Tibial nerve (tissue), 4 donors: ENCODE results near the gene OTOP2. TPM values are rescaled to one million over a fixed set of nuclear protein-coding genes. Genes with fewer than 3 reads are reported as not detected.
"Not testable (repeated sequence)": the region's sequence is repeated elsewhere in the genome, so short reads cannot be mapped to it uniquely, and the experiment has no call there.

Source experiments
- DNase-seq, 2 donors: peaks; one replicate each; pipeline ENCODE4 v3.0.0-alpha.2; 2019; ENCODE audit warnings: low spot score in 2 of 2
- H3K27ac ChIP-seq, 4 donors: fragments of 200-600 bp; sonication (generic) in 3 of 4; one replicate each; pipeline ENCODE4 v1.5.1; 2017 to 2019; ENCODE audit warnings: mild to moderate bottlenecking in 1 of 4
- H3K27me3 ChIP-seq, 2 donors: fragments of 200-600 bp; sonication (generic) in 1 of 2; one replicate each; pipeline versions ENCODE4 v1.5.1 to v1.6.0; 2017 to 2019
- H3K36me3 ChIP-seq, 3 donors: fragments of 200-600 bp; sonication (generic); one replicate each; pipeline ENCODE4 v1.5.1; 2018 to 2019
- H3K4me1 ChIP-seq, 4 donors: fragments of 200-600 bp; sonication (generic) in 3 of 4; one replicate each; pipeline ENCODE4 v1.5.1; 2017 to 2019
- H3K4me3 ChIP-seq, 4 donors: fragments of 200-600 bp; sonication (generic) in 3 of 4; one replicate each; pipeline ENCODE4 v1.5.1; 2017 to 2019; ENCODE audit warnings: mild to moderate bottlenecking in 1 of 4, moderate library complexity in 1 of 4
- H3K9me3 ChIP-seq, 4 donors: fragments of 200-600 bp; sonication (generic) in 3 of 4; one replicate each; pipeline ENCODE4 v1.5.1; 2017 to 2019
- EP300 ChIP-seq, 2 donors: sonication (generic); formaldehyde crosslinking; IDR thresholded peaks; one replicate each; pipeline ENCODE4 v1.6.1; 2017; ENCODE audit warnings: antibody characterized with exemption in 2 of 2, mild to moderate bottlenecking in 1 of 2
- POLR2A ChIP-seq, 2 donors: fragments of 450-650 bp; IDR thresholded peaks; one replicate each; pipeline ENCODE4 v1.6.1; 2017; ENCODE audit warnings: antibody characterized with exemption in 2 of 2, mild to moderate bottlenecking in 2 of 2, moderate library complexity in 2 of 2
- WGBS, 2 donors: methylation state at CpG; one replicate each; pipeline ENCODE4 v1.1.5; 2018; 5-methylcytosine and 5-hydroxymethylcytosine counted together
- total RNA-seq, 4 donors: library from RNA; depleted of rRNA; stranded (reverse); fragments of >200 nt; gene quantifications; one replicate each; pipeline ENCODE4 v1.1.0, GENCODE V29; 2016
- TF ChIP-seq, protein P1 (sequence below), 5 experiments: fragments of 200-600 bp in 3 of 5; fragments of 450-650 bp in 2 of 5; sonication (generic) in 3 of 5; IDR thresholded peaks; one replicate each; pipeline ENCODE4 v1.5.1; 2016 to 2019; ENCODE audit warnings: antibody characterized with exemption in 5 of 5, mild to moderate bottlenecking in 3 of 5, moderate library complexity in 2 of 5

The OTOP2 gene
- total RNA-seq, 4 donors from 2014 or later, result not detected

- H3K27me3 ChIP-seq, result peaks cover 0 to 41% of the 10 kb centered on the region in 2 donors
- no peaks in the 10 kb centered on the region for H3K36me3 ChIP-seq
- DNase-seq, result no peak
- no peak overlapping the region for H3K27ac ChIP-seq
- H3K9me3 ChIP-seq, result no peaks in the 10 kb centered on the region
- WGBS, 2 donors, result 88 to 89% methylated on average over 8 of the region's 8 CpGs
- TF ChIP-seq, protein P1, sequence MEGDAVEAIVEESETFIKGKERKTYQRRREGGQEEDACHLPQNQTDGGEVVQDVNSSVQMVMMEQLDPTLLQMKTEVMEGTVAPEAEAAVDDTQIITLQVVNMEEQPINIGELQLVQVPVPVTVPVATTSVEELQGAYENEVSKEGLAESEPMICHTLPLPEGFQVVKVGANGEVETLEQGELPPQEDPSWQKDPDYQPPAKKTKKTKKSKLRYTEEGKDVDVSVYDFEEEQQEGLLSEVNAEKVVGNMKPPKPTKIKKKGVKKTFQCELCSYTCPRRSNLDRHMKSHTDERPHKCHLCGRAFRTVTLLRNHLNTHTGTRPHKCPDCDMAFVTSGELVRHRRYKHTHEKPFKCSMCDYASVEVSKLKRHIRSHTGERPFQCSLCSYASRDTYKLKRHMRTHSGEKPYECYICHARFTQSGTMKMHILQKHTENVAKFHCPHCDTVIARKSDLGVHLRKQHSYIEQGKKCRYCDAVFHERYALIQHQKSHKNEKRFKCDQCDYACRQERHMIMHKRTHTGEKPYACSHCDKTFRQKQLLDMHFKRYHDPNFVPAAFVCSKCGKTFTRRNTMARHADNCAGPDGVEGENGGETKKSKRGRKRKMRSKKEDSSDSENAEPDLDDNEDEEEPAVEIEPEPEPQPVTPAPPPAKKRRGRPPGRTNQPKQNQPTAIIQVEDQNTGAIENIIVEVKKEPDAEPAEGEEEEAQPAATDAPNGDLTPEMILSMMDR (IDR thresholded peaks at IDR 0.05), result no peak
- no peak for TF ChIP-seq EP300 (IDR thresholded peaks at IDR 0.05)
- H3K4me1 ChIP-seq, result no peaks in the 10 kb centered on the region
- H3K4me3 ChIP-seq, result no peak overlapping the region
These were observed 23.9 kb upstream of the OTOP2 start for GRCh38 chr17:74900208-74900607.

DNA sequence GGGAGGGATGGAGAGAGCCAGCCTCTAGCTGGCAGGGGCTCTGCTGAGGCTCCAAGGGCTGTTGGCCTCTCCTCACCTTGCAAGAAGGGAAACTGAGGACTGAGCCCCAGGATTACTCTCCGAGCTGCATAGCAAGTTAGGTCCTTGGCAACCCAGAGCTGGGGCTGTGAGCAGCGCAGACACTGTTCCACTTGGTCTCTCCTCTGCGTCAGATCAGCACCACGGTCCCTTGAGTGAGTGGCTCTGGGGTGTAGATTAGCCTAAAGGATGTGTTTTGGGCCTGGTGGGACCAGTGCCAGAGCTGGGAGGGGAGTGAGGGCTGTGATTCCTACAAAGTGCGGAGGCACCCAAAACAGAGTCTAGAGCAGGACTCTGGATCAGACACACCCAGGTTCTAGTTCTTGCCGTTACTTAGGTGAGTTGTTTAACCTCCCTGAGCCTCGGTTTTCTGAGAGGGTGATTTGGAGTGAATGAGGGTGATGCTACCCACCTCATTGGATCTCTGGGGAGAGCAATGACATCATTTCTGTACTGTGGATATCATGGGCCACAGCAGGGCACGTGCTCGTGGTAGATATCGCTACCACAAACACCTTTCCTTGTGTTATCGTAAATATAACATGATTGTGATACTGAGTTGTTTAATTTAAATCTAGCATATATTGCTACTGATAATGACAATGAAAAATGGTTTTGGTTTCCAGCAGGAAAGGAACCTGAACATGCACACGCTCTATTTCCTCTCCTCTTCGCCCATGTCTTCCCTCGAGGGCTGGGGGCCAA is 22.5 kb upstream of the OTOP2 start:
- H3K27me3 ChIP-seq, result peaks cover 0 to 28% of the 10 kb centered on the region in 2 donors
- no peaks in the 10 kb centered on the region for H3K36me3 ChIP-seq
- no peaks in the 10 kb centered on the region for H3K9me3 ChIP-seq
- H3K27ac ChIP-seq, result no peak overlapping the region
- WGBS, 2 donors, result 68 to 74% methylated on average over 14 of the region's 14 CpGs
- H3K4me3 ChIP-seq, result no peak overlapping the region
- H3K4me1 ChIP-seq, result no peaks in the 10 kb centered on the region
- TF ChIP-seq EP300 (IDR thresholded peaks at IDR 0.05), result no peak
- TF ChIP-seq, protein P1 (IDR thresholded peaks at IDR 0.05), result no peak
- no peak for DNase-seq

- no peak for DNase-seq
- no peak overlapping the region for H3K27ac ChIP-seq
- no peak overlapping the region for H3K4me3 ChIP-seq
- H3K36me3 ChIP-seq, result no peaks in the 10 kb centered on the region
- no peak for TF ChIP-seq POLR2A (IDR thresholded peaks at IDR 0.05)
- no peaks in the 10 kb centered on the region for H3K9me3 ChIP-seq
- 84 to 85% methylated on average over 9 of the region's 9 CpGs for WGBS, 2 donors
- H3K4me1 ChIP-seq, result no peaks in the 10 kb centered on the region
- H3K27me3 ChIP-seq, result peaks cover 0 to 28% of the 10 kb centered on the region in 2 donors
These were observed 21.0 kb upstream of the OTOP2 start for GRCh38 chr17:74903034-74903433.

- Histone ChIP-seq H3K9me3 (no peaks in the 10 kb centered on the region), H3K4me1 (no peaks in the 10 kb centered on the region), H3K27me3 (peaks cover 0 to 28% of the 10 kb centered on the region in 2 donors), H3K36me3 (no peaks in the 10 kb centered on the region), H3K4me3 (no peak overlapping the region), H3K27ac (no peak overlapping the region)
- DNase-seq, result no peak
- no peak for TF ChIP-seq POLR2A (IDR thresholded peaks at IDR 0.05)
- TF ChIP-seq, protein P1 (IDR thresholded peaks at IDR 0.05), result no peak
- no peak for TF ChIP-seq EP300 (IDR thresholded peaks at IDR 0.05)
- WGBS, 2 donors, result 62 to 72% methylated on average over 5 to 6 of the region's 6 CpGs
These were observed 20.4 kb upstream of the OTOP2 start for GRCh38 chr17:74903671-74904070.

GRCh38 chr17:74904687-74905409 is 19.2 kb upstream of the OTOP2 start:
- Histone ChIP-seq H3K36me3 (no peaks in the 10 kb centered on the region), H3K9me3 (no peaks in the 10 kb centered on the region), H3K27ac (no peak overlapping the region), H3K4me3 (no peak overlapping the region), H3K27me3 (peaks cover 0 to 28% of the 10 kb centered on the region in 2 donors), H3K4me1 (no peaks in the 10 kb centered on the region)
- WGBS, 2 donors, result 74 to 85% methylated on average over 7 of the region's 7 CpGs
- TF ChIP-seq POLR2A (IDR thresholded peaks at IDR 0.05) (no peak), EP300 (IDR thresholded peaks at IDR 0.05) (no peak)
- TF ChIP-seq, protein P1 (IDR thresholded peaks at IDR 0.05), result no peak
- DNase-seq, result no peak

GRCh38 chr17:74906214-74906793 is 17.8 kb upstream of the OTOP2 start:
- not testable (repeated sequence) for H3K27ac ChIP-seq, H3K9me3 ChIP-seq, H3K36me3 ChIP-seq, DNase-seq, H3K4me1 ChIP-seq, H3K4me3 ChIP-seq
- 65 to 68% methylated on average over 6 of the region's 6 CpGs for WGBS, 2 donors
- peaks cover 0 to 28% of the 10 kb centered on the region in 2 donors for H3K27me3 ChIP-seq
